Loucy (cell line): Measurements from ENCODE around the gene RERE.
"Not testable (repeated sequence)": the region's sequence is repeated elsewhere in the genome, so short reads cannot be mapped to it uniquely, and the experiment has no call there.

ENCODE experiments used
- CTCF ChIP-seq: fragments of 200-600 bp; sonication (generic); conservative IDR thresholded peaks from 2 replicates; pipeline ENCODE4 v1.5.1; 2014; ENCODE audit warnings: mild to moderate bottlenecking, antibody characterized with exemption, low read length
- EZH2phosphoT487 ChIP-seq: fragments of 200-600 bp; IDR thresholded peaks from 2 replicates; pipeline ENCODE4 v1.6.1; 2018; ENCODE audit warnings: antibody characterized with exemption, mild to moderate bottlenecking, moderate library complexity, borderline replicate concordance

- TF ChIP-seq CTCF, EZH2phosphoT487: not testable (repeated sequence)
These were observed 193.7 kb downstream of the RERE start for GRCh38 chr1:8623651-8624192.
